ENCODE measurements around the gene ITFG1. TPM values are rescaled to one million over a fixed set of nuclear protein-coding genes. Genes with fewer than 3 reads are reported as not detected.

ITFG1 gene
- 10 to 100 TPM; 31.7 to 66.0 (median 38.1) TPM for total RNA-seq

DNA sequence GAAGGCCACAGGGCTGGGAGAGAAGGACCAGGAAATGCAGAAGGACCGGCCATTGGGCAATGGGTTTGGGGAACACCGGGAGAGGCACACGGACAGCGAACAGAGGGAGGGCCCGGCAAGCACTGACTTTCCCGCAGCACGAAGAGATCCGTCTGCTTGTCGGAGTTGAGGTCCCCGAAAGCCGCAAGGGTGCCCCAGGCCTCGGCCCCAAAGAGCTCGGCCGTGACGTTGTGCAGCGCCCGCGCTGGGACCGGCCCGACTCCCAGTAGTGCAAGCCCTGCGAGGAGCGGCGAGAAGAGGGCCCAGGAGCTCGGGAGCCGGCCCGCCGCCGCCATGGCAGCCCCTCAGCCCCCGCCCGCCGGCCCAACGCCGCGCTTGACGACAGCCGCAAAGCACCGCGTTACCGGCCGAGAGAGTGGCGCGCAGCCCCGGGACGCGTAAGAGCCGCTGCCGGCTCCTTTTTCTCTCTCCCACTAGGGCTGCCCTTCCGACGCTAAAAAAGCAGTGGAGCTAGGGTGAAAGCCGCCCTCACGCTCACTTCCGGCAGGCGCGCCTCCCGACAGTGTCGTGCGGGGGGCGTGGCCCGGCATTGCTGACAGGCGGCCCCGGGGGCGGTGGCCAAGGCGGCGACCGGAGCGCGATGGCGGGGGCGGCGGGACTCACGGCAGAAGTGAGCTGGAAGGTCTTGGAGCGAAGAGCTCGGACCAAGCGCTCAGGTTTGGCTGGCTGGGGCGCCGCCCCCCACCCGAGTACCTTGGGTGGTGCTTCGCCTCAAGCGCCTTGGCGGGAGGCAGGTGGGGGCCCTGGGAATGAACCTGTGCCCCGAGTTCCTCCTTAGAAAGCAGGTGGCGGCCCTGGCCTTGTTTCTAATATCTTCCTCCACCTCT is at the start of gene ITFG1, which contains the start of gene PHKB:
ITFG1 (minus strand) TSS at position 353 of the 887 bp plus-strand sequence; CDS start at position 335, 18 bp downstream.
PHKB (plus strand) TSS at position 621 of the 887 bp plus-strand sequence; CDS start at position 641, 20 bp downstream.
- peak within 1 kb of the TSS; percentile 90 for H3K4me3 ChIP-seq (ENCODE audit: low read depth, poor library complexity, severe bottlenecking)
- DNase-seq (ENCODE audit: low spot score in 2 of 2): peak; percentile 86 to 98
- WGBS, 2 donors: 0 to 1% methylated on average over 37 to 51 of the region's 82 CpGs
- intact Hi-C loops (cut with DNase I; ENCODE audit: low total_unique reads): no loop called here
- TF ChIP-seq, protein P1, sequence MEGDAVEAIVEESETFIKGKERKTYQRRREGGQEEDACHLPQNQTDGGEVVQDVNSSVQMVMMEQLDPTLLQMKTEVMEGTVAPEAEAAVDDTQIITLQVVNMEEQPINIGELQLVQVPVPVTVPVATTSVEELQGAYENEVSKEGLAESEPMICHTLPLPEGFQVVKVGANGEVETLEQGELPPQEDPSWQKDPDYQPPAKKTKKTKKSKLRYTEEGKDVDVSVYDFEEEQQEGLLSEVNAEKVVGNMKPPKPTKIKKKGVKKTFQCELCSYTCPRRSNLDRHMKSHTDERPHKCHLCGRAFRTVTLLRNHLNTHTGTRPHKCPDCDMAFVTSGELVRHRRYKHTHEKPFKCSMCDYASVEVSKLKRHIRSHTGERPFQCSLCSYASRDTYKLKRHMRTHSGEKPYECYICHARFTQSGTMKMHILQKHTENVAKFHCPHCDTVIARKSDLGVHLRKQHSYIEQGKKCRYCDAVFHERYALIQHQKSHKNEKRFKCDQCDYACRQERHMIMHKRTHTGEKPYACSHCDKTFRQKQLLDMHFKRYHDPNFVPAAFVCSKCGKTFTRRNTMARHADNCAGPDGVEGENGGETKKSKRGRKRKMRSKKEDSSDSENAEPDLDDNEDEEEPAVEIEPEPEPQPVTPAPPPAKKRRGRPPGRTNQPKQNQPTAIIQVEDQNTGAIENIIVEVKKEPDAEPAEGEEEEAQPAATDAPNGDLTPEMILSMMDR (IDR thresholded peaks at IDR 0.05): no peak
- no peak for TF ChIP-seq POLR2A (IDR thresholded peaks at IDR 0.05)

DNA sequence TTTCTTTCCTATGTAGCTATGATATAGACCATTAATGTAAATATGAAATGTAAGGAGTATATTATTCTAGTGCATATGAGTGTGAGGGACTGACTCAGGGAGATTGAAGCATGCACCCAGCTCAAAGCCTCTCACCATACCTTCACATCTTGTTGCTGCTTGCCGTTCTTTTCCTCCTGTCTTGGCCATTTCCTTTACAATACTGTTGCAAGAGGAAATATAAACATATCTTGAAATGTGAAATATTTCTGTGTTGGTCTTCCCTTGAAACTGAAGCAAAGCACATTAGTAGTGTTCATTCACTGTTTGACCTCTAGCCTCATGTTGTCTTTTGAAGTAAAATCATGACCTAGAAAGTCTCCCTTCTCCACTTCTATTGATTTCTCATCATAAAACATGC is 46.8 kb upstream of the ITFG1 start:
- H3K4me3 ChIP-seq (ENCODE audit: low read depth, poor library complexity, severe bottlenecking): no peak overlapping the region
- 74 to 79% methylated on average over 1 of the region's 1 CpG for WGBS, 2 donors
- DNase-seq (ENCODE audit: low spot score in 2 of 2): no peak
- TF ChIP-seq, protein P1 (IDR thresholded peaks at IDR 0.05): no peak
- TF ChIP-seq POLR2A (IDR thresholded peaks at IDR 0.05): no peak
- intact Hi-C loops (cut with DNase I; ENCODE audit: low total_unique reads): no loop called here

DNA sequence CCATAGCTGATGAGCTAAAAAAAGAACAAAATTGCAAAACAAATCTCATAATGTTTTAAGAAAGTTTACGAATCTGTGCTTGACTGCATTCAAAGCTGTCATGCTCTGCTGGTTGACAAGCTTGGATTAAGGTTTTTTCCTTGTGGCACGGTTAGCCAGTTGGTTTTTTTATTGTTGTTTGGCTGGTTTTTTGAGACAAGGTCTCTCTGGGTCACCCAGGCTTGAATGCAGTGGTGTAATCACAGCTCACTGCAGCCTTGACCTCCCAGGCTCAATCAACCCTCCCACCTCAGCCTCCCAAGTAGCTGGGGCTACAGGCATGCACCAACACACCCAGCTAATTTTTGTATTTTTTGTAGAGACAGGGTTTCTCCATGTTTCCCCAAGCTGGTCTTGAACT is 45.9 kb upstream of the ITFG1 start:
- H3K4me3 ChIP-seq (ENCODE audit: low read depth, poor library complexity, severe bottlenecking): no peak overlapping the region
- DNase-seq (ENCODE audit: low spot score in 2 of 2): no peak
- TF ChIP-seq, protein P1 (IDR thresholded peaks at IDR 0.05): no peak
- TF ChIP-seq POLR2A (IDR thresholded peaks at IDR 0.05): no peak
- intact Hi-C loops (cut with DNase I; ENCODE audit: low total_unique reads): no loop called here
- 80 to 85% methylated on average over 2 of the region's 2 CpGs for WGBS, 2 donors

DNA sequence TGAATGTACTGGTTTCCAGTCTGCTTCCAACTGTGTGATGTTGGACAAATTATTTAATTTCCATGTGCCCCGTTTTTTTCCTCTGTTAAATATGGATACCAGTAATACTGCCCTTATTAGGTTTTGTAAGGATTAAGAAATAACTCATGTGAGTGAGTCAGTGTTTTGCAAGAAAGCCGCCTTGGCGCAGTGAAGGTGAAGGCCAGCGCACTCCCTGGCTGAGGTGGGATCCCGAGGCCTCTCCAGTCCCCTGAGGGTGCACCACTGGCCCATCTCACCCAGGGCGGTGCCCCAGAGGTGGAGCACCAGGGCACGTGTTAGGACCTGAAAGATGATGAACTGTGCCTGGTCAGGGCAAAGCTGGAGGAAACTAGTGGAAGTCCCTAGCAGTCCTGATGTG is 43.7 kb upstream of the ITFG1 start:
- no peak for DNase-seq (ENCODE audit: low spot score in 2 of 2)
- intact Hi-C loops (cut with DNase I; ENCODE audit: low total_unique reads): no loop called here
- TF ChIP-seq, protein P1 (IDR thresholded peaks at IDR 0.05): no peak
- no peak for TF ChIP-seq POLR2A (IDR thresholded peaks at IDR 0.05)
- WGBS, 2 donors: 94 to 95% methylated on average over 7 of the region's 7 CpGs
- no peak overlapping the region for H3K4me3 ChIP-seq (ENCODE audit: low read depth, poor library complexity, severe bottlenecking)

DNA sequence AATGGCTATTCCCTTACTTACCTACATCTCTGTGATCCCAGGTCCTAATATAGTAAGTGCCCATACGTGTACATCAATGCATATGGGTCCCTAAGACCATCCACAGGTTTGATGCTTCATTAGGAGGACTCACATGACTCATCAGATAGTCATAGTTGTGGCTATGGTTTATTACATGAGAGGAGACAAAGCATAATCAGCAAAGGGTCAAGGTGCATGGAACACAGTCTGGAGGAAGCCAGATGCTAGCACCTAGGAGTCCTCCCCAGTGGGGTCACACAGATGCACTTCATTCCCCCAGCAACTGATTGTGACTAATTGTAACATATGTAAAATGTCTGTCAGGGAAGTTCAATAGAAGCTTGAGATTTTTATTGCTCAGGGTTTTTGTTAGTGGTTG is 43.1 kb upstream of the ITFG1 start:
- no peak overlapping the region for H3K4me3 ChIP-seq (ENCODE audit: low read depth, poor library complexity, severe bottlenecking)
- 96 to 97% methylated on average over 1 of the region's 1 CpG for WGBS, 2 donors
- no peak for DNase-seq (ENCODE audit: low spot score in 2 of 2)
- TF ChIP-seq POLR2A (IDR thresholded peaks at IDR 0.05): no peak
- TF ChIP-seq, protein P1 (IDR thresholded peaks at IDR 0.05): no peak
- intact Hi-C loops (cut with DNase I; ENCODE audit: low total_unique reads): no loop called here

All from lower leg skin (tissue), 4 donors.